Astrocyte (in vitro differentiated cells and primary cell): ENCODE measurements around the gene IRF4. TPM values are rescaled to one million over a fixed set of nuclear protein-coding genes. Genes with fewer than 3 reads are reported as not detected.
A peak's percentile ranks its signal among the peaks of the same experiment; 100 is the strongest.

Experiments
- DNase-seq: peaks from one replicate; pipeline ENCODE4 v3.0.0-alpha.2; 2010; ENCODE audit warnings: low read depth
- FAIRE-seq: peaks from 2 replicates; lab custom pipeline; 2011; peaks lifted over from hg19 to GRCh38; lab: Jason Lieb, UNC
- H2AFZ ChIP-seq: 2 replicates; pipeline ENCODE4 v1.6.0; 2012; ENCODE audit warnings: low read depth, low read length, inconsistent platforms
- H3K27ac ChIP-seq: 2 replicates; pipeline ENCODE4 v1.5.1; 2011; ENCODE audit warnings: low read depth, low read length, inconsistent platforms
- H3K27me3 ChIP-seq: 2 replicates; pipeline ENCODE4 v1.6.0; 2011; ENCODE audit warnings: low read length, inconsistent platforms; ENCODE audit not compliant: insufficient read depth
- H3K36me3 ChIP-seq: 2 replicates; pipeline ENCODE4 v1.5.1; 2011; ENCODE audit warnings: low read length, inconsistent platforms; ENCODE audit not compliant: insufficient read depth
- H3K4me1 ChIP-seq: 2 replicates; pipeline ENCODE4 v1.5.1; 2011; ENCODE audit warnings: low read length, inconsistent platforms; ENCODE audit not compliant: insufficient read depth
- H3K4me2 ChIP-seq: 2 replicates; pipeline ENCODE4 v1.6.0; 2012; ENCODE audit warnings: low read length, inconsistent platforms
- H3K4me3 ChIP-seq: 2 replicates; pipeline ENCODE4 v1.5.1; 2011; ENCODE audit warnings: low read depth, mild to moderate bottlenecking, low read length, inconsistent platforms; ENCODE audit not compliant: insufficient read depth
- H3K79me2 ChIP-seq: 2 replicates; pipeline ENCODE4 v1.6.0; 2012; ENCODE audit warnings: mild to moderate bottlenecking, low read length, inconsistent platforms; ENCODE audit not compliant: insufficient read depth
- H3K9ac ChIP-seq: 2 replicates; pipeline ENCODE4 v1.6.0; 2012; ENCODE audit warnings: mild to moderate bottlenecking, low read length, inconsistent platforms
- H3K9me3 ChIP-seq: 2 replicates; pipeline ENCODE4 v1.5.1; 2012; ENCODE audit warnings: low read depth, mild to moderate bottlenecking, low read length, inconsistent platforms; ENCODE audit not compliant: insufficient read depth
- H4K20me1 ChIP-seq: 2 replicates; pipeline ENCODE4 v1.6.0; 2012; ENCODE audit warnings: low read length, inconsistent platforms; ENCODE audit not compliant: insufficient read depth
- H3K27ac Mint-ChIP-seq: one replicate; pipeline ENCODE4 v1.8.0; 2021; ENCODE audit warnings: mild to moderate bottlenecking, mixed read lengths; ENCODE audit not compliant: unreplicated experiment
- H3K27me3 Mint-ChIP-seq: one replicate; pipeline ENCODE4 v1.8.0; 2021; ENCODE audit warnings: low read depth, mixed read lengths; ENCODE audit not compliant: unreplicated experiment
- H3K36me3 Mint-ChIP-seq: one replicate; pipeline ENCODE4 v1.8.0; 2021; ENCODE audit warnings: low read depth, mixed read lengths; ENCODE audit not compliant: unreplicated experiment
- H3K4me1 Mint-ChIP-seq: one replicate; pipeline ENCODE4 v1.8.0; 2021; ENCODE audit warnings: low read depth, mixed read lengths; ENCODE audit not compliant: unreplicated experiment
- H3K4me3 Mint-ChIP-seq: one replicate; pipeline ENCODE4 v1.8.0; 2021; ENCODE audit warnings: mild to moderate bottlenecking, moderate library complexity, mixed read lengths; ENCODE audit not compliant: unreplicated experiment
- H3K9me3 Mint-ChIP-seq: one replicate; pipeline ENCODE4 v1.8.0; 2021; ENCODE audit warnings: mild to moderate bottlenecking, mixed read lengths; ENCODE audit not compliant: unreplicated experiment
- EZH2 ChIP-seq: IDR thresholded peaks from 2 replicates; pipeline ENCODE4 v1.6.1; 2012; ENCODE audit warnings: mild to moderate bottlenecking, low read length, inconsistent platforms; ENCODE audit not compliant: insufficient read depth
- total RNA-seq: library from RNA; stranded (reverse); gene quantifications from 2 replicates; pipeline ENCODE4 v1.2.1, GENCODE V29; 2021
- TF ChIP-seq, protein P1 (sequence below): IDR thresholded peaks from 2 replicates; pipeline ENCODE4 v1.5.1; 2011; ENCODE audit warnings: low read depth, mild to moderate bottlenecking, inconsistent platforms, low read length, moderate library complexity; ENCODE audit not compliant: insufficient read depth

Gene IRF4
- total RNA-seq, 1 donor from 2014 or later = 0.30 TPM

DNA sequence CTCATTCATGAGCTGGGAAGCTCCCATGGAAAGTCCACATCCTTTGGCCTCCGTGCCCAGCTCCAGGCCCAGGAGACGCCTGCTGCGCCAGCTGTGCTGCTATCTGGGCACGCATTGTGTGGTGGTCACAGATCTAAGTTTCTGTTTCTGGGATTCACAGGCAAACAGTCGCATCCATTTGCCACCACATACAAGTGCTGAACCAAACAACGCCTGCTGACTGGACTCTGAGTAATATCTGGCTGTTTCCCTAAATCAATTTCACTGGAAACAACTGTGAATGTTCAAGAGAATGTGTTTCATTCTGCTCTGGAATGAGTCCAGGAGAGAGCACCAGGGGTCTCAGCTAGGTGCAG, 45.5 kb downstream of the IRF4 start:
- H3K36me3 ChIP-seq = no peaks in the 10 kb centered on the region
- Mint-ChIP-seq H3K9me3 (peaks cover 2% of the 10 kb centered on the region), H3K4me3 (no peak overlapping the region), H3K27ac (no peak overlapping the region), H3K36me3 (no peaks in the 10 kb centered on the region), H3K27me3 (peaks cover 38% of the 10 kb centered on the region), H3K4me1 (peaks cover 7% of the 10 kb centered on the region)
- DNase-seq (peak; percentile 6), FAIRE-seq (no peak)
- H2AFZ ChIP-seq = peak overlapping the region; percentile 56
- H3K79me2 ChIP-seq = no peaks in the 10 kb centered on the region
- peaks cover 3% of the 10 kb centered on the region for H3K4me1 ChIP-seq
- H3K27ac ChIP-seq = no peak overlapping the region
- H3K4me3 ChIP-seq = no peak overlapping the region
- peaks cover 4% of the 10 kb centered on the region for H3K9me3 ChIP-seq
- peaks cover 10% of the 10 kb centered on the region for H3K27me3 ChIP-seq
- H3K4me2 ChIP-seq = peak overlapping the region; percentile 58
- H3K9ac ChIP-seq = no peak overlapping the region
- TF ChIP-seq, protein P1, sequence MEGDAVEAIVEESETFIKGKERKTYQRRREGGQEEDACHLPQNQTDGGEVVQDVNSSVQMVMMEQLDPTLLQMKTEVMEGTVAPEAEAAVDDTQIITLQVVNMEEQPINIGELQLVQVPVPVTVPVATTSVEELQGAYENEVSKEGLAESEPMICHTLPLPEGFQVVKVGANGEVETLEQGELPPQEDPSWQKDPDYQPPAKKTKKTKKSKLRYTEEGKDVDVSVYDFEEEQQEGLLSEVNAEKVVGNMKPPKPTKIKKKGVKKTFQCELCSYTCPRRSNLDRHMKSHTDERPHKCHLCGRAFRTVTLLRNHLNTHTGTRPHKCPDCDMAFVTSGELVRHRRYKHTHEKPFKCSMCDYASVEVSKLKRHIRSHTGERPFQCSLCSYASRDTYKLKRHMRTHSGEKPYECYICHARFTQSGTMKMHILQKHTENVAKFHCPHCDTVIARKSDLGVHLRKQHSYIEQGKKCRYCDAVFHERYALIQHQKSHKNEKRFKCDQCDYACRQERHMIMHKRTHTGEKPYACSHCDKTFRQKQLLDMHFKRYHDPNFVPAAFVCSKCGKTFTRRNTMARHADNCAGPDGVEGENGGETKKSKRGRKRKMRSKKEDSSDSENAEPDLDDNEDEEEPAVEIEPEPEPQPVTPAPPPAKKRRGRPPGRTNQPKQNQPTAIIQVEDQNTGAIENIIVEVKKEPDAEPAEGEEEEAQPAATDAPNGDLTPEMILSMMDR = no peak
- TF ChIP-seq EZH2 = no peak
- H4K20me1 ChIP-seq = no peaks in the 10 kb centered on the region

DNA sequence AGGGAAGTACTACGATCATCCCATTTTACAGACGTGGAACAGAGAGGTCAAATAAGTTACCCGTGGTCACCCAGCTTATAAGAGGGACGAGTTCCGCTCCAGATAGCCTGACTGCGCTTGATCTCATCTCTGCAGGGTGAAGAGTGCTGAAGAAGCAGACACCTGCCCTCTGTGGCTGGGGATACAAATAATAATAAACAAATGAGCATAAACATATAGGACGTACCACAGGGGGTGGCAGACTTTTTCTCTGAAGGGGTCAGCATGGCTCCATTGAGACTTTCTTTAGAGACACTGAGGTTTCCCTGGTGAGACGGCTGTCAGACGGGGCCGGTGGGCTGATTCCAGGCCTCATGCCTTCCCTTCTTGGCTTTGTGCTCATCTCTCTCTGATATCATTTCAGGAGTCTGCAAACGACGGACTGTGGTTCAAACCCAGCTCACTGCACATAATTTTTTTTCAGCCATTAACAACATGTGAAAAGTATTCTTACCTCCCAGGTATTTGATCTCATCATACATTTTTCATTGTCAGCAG, 47.1 kb downstream of the IRF4 start:
- no peaks in the 10 kb centered on the region for H3K36me3 ChIP-seq
- H4K20me1 ChIP-seq = no peaks in the 10 kb centered on the region
- TF ChIP-seq, protein P1 = no peak
- no peaks in the 10 kb centered on the region for H3K79me2 ChIP-seq
- H3K9ac ChIP-seq = no peak overlapping the region
- H3K4me1 Mint-ChIP-seq = peaks cover 5% of the 10 kb centered on the region
- H3K4me1 ChIP-seq = peaks cover 3% of the 10 kb centered on the region
- no peak overlapping the region for H3K27ac ChIP-seq
- peaks cover 6% of the 10 kb centered on the region for H3K9me3 ChIP-seq
- no peak overlapping the region for H3K27ac Mint-ChIP-seq
- H2AFZ ChIP-seq = no peak overlapping the region
- H3K4me3 ChIP-seq = no peak overlapping the region
- no peaks in the 10 kb centered on the region for H3K36me3 Mint-ChIP-seq
- H3K9me3 Mint-ChIP-seq = peaks cover 6% of the 10 kb centered on the region
- H3K27me3 ChIP-seq = peaks cover 3% of the 10 kb centered on the region
- peaks cover 49% of the 10 kb centered on the region for H3K27me3 Mint-ChIP-seq
- DNase-seq (no peak), FAIRE-seq (no peak)
- H3K4me2 ChIP-seq = no peak overlapping the region
- H3K4me3 Mint-ChIP-seq = no peak overlapping the region

DNA sequence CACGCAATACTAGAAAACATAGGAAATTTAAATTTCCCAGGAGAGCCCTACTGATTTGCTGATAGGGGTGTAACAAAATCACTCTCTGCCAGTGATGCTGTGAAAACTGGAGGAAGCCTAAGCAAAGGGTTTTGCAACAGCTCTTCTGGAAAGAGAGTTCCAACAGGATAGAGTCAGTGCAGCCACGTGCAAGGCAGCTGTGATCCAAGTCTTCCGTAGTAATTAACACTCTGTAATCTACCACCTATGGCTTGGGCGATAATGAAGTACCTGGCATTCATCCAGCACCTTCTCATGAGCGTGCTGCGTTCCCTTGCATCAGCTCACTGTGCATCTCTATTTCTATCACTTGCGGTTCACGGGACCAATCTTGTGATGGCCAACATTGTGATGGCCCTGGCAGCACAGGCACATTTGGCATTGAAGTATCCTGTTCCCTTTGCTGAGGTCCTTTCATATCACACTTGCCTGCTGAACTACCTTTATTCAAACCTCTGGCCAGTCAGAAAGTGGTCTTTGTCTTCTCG, 48.2 kb downstream of the IRF4 start:
- peaks cover 3% of the 10 kb centered on the region for H3K4me1 ChIP-seq
- peaks cover 3% of the 10 kb centered on the region for H3K27me3 ChIP-seq
- H3K79me2 ChIP-seq = no peaks in the 10 kb centered on the region
- no peak overlapping the region for H3K4me3 ChIP-seq
- no peak overlapping the region for H3K4me3 Mint-ChIP-seq
- peaks cover 54% of the 10 kb centered on the region for H3K27me3 Mint-ChIP-seq
- no peak overlapping the region for H2AFZ ChIP-seq
- peaks cover 5% of the 10 kb centered on the region for H3K4me1 Mint-ChIP-seq
- no peak overlapping the region for H3K27ac ChIP-seq
- DNase-seq (no peak), FAIRE-seq (no peak)
- H3K9me3 ChIP-seq = peaks cover 8% of the 10 kb centered on the region
- no peak overlapping the region for H3K9ac ChIP-seq
- H3K36me3 Mint-ChIP-seq = no peaks in the 10 kb centered on the region
- no peak overlapping the region for H3K4me2 ChIP-seq
- no peak for TF ChIP-seq EZH2
- TF ChIP-seq, protein P1 = no peak
- H3K27ac Mint-ChIP-seq = no peak overlapping the region
- H3K36me3 ChIP-seq = no peaks in the 10 kb centered on the region
- H4K20me1 ChIP-seq = no peaks in the 10 kb centered on the region
- H3K9me3 Mint-ChIP-seq = peaks cover 6% of the 10 kb centered on the region
